Right atrium auricular region (tissue), 2 donors: ENCODE results near the gene CCDC74A. TPM values are rescaled to one million over a fixed set of nuclear protein-coding genes. Genes with fewer than 3 reads are reported as not detected.
"Not testable (repeated sequence)": the region's sequence is repeated elsewhere in the genome, so short reads cannot be mapped to it uniquely, and the experiment has no call there.

Source experiments
- DNase-seq: peaks from one replicate; pipeline ENCODE4 v3.0.0-alpha.2; 2019; ENCODE audit warnings: low spot score
- H3K27ac ChIP-seq, 2 donors: fragments of 200-600 bp; sonication (generic); 1 replicate in 1 of 2; 2 replicates in 1 of 2; pipeline ENCODE4 v1.5.1; 2016 to 2019
- H3K27me3 ChIP-seq, 2 donors: fragments of 200-600 bp; sonication (generic); one replicate each; pipeline versions ENCODE4 v1.5.1 to v1.6.0; 2017 to 2019
- H3K36me3 ChIP-seq: fragments of 200-600 bp; sonication (generic); one replicate; pipeline ENCODE4 v1.5.1; 2016
- H3K4me1 ChIP-seq, 2 donors: fragments of 200-600 bp; sonication (generic); one replicate each; pipeline versions ENCODE4 v1.5.1 to v1.6.0; 2017 to 2019
- H3K4me3 ChIP-seq, 2 donors: fragments of 200-600 bp; sonication (generic); 1 replicate in 1 of 2; 2 replicates in 1 of 2; pipeline ENCODE4 v1.5.1; 2017 to 2019; ENCODE audit warnings: mild to moderate bottlenecking in 1 of 2, moderate library complexity in 1 of 2
- H3K9me3 ChIP-seq, 2 donors: fragments of 200-600 bp; sonication (generic); one replicate each; pipeline ENCODE4 v1.5.1; 2019
- total RNA-seq, 2 donors: library from RNA; depleted of rRNA; stranded (reverse); fragments of >200 nt; gene quantifications; one replicate each; pipeline ENCODE4 v1.1.0, GENCODE V29; 2016
- TF ChIP-seq, protein P1 (sequence below), 2 donors: fragments of 200-600 bp; sonication (generic); IDR thresholded peaks; one replicate each; pipeline ENCODE4 v1.5.1; 2019; ENCODE audit warnings: antibody characterized with exemption in 2 of 2

Gene CCDC74A
- total RNA-seq, 2 donors from 2014 or later, result 2.8 to 3.9 TPM

DNA sequence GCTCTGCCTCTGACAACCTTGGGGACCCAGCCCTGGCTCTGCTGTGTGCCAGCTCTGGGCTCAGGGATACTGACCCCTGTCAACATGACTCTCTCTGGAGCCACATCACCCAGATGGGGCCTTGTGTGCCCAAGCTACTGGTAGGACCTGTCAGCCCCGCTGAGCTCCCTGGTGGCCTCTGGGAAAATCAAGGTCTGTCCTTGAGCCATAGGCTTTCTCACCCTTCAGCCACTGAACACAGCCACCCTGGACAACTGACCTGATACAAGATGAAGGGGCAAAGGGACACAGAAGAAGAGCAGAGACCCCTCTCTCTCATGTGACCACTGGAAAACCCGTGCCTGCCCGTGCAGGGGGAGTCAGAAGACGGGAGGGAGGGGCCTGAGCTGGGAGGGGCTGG, 7.8 kb downstream of the CCDC74A start:
- TF ChIP-seq, protein P1, sequence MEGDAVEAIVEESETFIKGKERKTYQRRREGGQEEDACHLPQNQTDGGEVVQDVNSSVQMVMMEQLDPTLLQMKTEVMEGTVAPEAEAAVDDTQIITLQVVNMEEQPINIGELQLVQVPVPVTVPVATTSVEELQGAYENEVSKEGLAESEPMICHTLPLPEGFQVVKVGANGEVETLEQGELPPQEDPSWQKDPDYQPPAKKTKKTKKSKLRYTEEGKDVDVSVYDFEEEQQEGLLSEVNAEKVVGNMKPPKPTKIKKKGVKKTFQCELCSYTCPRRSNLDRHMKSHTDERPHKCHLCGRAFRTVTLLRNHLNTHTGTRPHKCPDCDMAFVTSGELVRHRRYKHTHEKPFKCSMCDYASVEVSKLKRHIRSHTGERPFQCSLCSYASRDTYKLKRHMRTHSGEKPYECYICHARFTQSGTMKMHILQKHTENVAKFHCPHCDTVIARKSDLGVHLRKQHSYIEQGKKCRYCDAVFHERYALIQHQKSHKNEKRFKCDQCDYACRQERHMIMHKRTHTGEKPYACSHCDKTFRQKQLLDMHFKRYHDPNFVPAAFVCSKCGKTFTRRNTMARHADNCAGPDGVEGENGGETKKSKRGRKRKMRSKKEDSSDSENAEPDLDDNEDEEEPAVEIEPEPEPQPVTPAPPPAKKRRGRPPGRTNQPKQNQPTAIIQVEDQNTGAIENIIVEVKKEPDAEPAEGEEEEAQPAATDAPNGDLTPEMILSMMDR (IDR thresholded peaks at IDR 0.05), result no peak
- Histone ChIP-seq H3K9me3 (no peaks in the 10 kb centered on the region), H3K4me1 (no peaks in the 10 kb centered on the region), H3K27me3 (no peaks in the 10 kb centered on the region), H3K36me3 (no peaks in the 10 kb centered on the region), H3K4me3 (no peak overlapping the region), H3K27ac (no peak overlapping the region)
- DNase-seq, result peak; percentile 54

DNA sequence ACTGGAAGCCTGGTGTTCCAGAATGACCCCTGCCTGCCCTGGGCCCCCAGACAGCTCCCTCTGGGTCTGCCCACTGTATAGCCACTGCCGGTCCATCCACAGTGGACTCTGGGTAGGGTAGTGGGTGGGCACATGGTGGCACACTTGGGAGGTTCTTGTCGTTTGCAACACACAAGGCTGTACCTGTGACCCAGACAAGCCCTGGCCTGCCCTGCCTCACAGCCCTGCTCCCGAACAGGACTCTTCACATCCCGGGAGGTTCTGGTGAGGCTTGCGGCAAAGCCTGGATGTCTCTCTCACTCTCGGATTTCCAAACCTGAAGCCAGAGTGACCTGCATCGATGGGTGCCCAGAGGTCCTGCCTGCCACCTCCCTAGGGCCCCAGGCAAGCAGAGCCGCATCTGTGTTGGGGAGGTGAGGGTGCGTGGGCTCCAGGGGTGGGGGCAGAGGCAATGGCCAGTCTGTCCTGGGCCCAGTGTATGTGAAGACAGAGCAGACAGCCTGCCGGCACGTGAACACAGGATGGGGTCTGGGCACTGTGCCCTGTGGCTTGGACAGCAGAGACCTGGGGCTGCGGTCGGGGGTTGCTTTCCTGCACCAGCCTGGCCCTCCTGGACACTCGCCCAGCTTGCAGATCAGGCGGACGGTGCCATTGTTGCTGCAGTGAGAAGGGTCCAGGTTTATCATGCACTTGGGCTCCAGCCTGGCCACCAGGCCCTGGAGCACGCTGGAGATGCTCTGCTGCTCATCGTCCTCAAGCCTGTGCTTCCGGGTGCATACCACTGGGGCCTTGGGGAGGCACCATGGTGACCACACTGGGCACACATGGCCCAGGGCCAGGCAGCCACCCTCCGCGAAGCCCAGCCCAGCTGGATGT, 8.5 kb downstream of the CCDC74A start:
- not testable (repeated sequence) for H3K4me3 ChIP-seq, H3K9me3 ChIP-seq, H3K27me3 ChIP-seq, H3K4me1 ChIP-seq, H3K36me3 ChIP-seq, H3K27ac ChIP-seq
- peak; percentile 54 for DNase-seq

DNA sequence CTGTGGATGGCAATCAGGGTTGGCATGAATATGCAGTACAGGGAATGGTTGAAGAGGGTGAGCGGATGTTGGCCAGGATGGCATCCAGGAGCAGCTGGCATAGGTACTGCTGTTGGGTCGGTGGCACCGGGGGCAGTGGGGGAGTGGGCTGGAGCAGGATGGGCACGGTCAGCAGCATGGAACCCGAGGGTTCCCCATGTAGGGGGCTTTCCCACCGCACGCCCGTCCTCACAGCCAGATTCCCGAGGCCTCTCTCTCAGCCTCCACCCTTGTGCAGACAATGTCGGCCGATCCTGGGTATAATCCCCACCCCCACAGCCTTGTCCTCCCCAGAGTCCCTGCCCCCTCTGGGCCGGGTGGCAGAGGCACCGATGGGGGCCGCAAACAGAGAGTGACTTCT, 9.2 kb downstream of the CCDC74A start:
- H3K4me1 ChIP-seq, H3K36me3 ChIP-seq, DNase-seq, H3K27ac ChIP-seq, H3K27me3 ChIP-seq, H3K9me3 ChIP-seq, H3K4me3 ChIP-seq: not testable (repeated sequence)

DNA sequence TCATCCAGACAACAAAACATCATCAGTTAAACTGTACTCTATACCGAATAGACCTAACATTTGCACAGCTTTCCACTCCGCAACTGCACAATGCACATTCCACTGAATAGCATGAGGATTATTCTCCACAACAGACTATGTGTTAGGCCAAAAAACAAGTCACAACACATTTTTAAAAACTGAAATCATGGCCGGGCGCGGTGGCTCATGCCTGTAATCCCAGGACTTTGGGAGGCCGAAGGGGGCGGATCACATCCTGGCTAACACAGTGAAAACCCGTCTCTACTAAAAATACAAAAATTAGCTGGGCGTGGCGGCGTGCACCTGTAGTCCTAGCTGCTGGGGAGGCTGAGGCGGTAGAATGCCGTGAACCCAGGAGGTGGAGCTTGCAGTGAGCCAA, 11.2 kb downstream of the CCDC74A start:
- H3K36me3 ChIP-seq, H3K27ac ChIP-seq, H3K9me3 ChIP-seq, H3K4me3 ChIP-seq, DNase-seq, H3K27me3 ChIP-seq, H3K4me1 ChIP-seq: not testable (repeated sequence)

DNA sequence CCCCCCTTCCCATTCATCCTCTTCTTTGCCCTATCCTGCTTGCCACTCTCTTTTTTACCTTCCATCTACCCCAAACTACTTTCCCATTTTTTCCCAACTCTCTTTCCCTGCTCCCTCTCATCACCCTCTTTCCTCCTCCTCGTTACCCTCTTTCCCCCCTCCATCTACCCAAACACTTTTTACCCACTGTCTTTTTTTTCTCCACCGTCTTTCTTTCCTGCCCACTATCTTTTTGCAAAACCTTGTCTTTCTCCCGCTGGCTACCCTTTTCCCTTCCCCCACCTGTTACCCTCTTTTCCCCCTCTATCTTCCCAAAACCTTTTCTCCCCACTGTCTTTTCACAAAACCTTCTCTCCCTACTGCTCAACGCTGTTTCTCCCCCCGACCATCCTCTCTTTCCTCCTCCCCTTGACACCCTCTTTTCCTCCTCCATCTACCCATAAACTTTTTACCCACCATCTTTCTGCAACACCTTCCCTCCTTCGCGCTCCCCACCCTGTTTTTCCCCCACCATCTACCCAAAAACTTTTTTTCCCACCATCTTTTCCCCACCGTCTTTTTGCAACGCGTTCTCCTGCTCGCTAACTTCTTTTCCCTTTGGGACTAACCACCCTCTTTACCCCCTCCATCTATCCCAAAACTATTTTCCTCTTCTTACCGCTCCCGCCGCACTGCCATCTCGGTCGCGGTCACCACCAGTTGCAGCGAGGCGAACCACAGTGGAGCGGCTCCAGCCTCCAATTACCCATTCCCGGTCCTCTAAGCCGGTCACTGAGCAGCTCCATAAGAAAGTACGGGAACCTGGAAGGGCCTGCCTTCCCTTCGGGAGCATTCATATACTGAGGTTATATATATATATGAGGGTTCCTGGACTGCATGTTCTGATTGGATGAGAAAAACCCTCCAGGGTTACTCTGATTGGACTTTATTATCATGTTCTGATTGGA, 15.0 kb downstream of the CCDC74A start:
- no peaks in the 10 kb centered on the region for H3K36me3 ChIP-seq
- no peaks in the 10 kb centered on the region for H3K9me3 ChIP-seq
- H3K27me3 ChIP-seq, result no peaks in the 10 kb centered on the region
- no peaks in the 10 kb centered on the region for H3K4me1 ChIP-seq
- TF ChIP-seq, protein P1 (IDR thresholded peaks at IDR 0.05), result no peak
- DNase-seq, result no peak
- H3K27ac ChIP-seq, result no peak overlapping the region
- no peak overlapping the region for H3K4me3 ChIP-seq

DNA sequence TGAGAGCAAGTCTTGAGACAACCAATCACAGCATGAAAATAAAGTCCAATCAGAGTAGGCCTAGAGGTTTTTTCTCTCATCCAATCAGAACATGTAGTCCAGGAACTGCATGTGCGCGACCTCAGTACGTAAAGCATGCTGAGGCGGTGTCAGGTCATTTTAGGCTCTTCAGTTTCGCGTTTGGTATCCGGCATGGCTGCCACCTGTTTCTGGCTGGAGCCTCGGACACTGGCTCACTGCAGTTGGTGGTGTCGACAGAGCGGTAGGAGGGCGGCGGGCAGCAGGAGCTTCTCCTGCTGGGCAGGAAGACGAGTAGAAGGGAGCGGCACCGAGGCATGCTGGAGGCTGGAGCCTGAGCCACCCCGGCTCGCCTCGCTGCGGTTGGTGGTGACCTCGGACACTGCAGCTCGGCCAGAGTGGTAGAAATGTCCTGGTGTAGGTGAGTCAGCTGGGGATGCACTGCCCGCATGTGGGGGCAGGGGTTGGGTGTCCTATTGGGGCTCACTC, 15.8 kb downstream of the CCDC74A start:
- Histone ChIP-seq H3K27ac (no peak overlapping the region), H3K36me3 (no peaks in the 10 kb centered on the region), H3K9me3 (no peaks in the 10 kb centered on the region), H3K27me3 (no peaks in the 10 kb centered on the region), H3K4me1 (no peaks in the 10 kb centered on the region), H3K4me3 (no peak overlapping the region)
- no peak for DNase-seq
- TF ChIP-seq, protein P1 (IDR thresholded peaks at IDR 0.05), result no peak

DNA sequence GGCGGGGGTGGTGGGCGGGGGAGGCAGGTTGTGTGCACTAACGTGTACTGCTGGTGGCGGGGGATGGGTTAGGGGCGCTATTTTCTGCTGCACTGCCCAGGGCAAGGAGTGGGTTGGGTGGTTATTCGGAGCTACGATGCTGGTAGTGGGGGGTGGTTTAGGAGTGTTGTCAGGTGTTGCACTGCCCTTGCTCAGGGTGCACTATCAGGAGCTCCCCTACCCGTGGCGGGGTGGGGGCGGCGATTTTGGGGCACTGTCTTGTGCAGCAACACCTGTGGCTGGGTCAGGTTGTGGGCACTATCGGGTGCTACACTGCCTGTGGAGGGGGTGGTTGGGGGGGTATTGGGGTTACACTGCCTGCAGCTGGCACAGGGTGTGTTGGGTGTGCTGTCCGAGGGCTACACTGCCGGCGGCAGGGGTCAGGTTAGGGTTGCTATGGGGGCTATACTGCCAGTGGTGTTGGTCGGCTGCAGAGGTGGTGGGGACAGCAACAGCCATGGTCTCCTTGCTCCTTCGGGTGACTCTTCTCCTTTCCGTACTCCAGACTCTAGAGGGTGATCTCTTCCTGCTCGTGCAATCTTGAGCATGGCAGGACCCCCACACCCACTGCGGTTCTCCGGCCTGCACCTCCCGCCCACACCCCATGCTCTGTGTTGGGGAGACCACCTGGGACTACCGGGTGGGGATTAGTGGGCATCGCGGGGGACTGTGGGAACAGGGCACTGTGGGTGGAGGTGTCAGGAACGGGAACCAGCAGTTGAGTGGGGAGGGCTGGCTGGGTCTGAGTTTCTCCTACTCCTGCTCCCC, 16.5 kb downstream of the CCDC74A start:
- H3K4me3 ChIP-seq, H3K27me3 ChIP-seq, H3K27ac ChIP-seq, H3K9me3 ChIP-seq, H3K4me1 ChIP-seq, DNase-seq, H3K36me3 ChIP-seq: not testable (repeated sequence)

DNA sequence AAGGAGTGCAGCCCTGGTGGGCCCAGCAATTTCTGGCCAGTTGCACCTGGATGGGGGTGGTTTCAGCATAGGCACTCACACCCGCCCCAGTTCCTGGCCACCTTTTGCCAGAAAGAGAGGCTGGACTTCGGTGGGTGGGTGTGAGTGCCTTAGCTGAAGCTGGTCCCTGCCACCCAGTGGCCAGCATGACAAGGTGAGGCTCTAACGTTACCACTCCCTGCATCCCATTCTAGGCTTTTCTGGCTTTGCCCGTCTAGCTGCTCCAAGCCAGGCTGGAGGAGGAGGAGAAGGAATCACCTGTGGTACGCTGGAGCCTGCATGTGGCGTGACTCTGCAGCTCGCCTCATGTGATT, 17.1 kb downstream of the CCDC74A start:
- not testable (repeated sequence) for H3K36me3 ChIP-seq, H3K9me3 ChIP-seq, H3K27ac ChIP-seq, H3K27me3 ChIP-seq, H3K4me1 ChIP-seq, H3K4me3 ChIP-seq, DNase-seq
